ENCODE measurements around the gene KRTAP2-3.
A peak's percentile ranks its signal among the peaks of the same experiment; 100 is the strongest.

Gene KRTAP2-3

GRCh38 chr17:41029633-41030245 lies 30.2 kb downstream of the KRTAP2-3 start, which contains the start of gene KRTAP1-4:
Gene KRTAP1-4, minus strand, starts transcription at chr17:41030195. Its CDS starts 117 bp downstream, at chr17:41030078.
- no peak for DNase-seq (ENCODE audit: low spot score)

- DNase-seq (ENCODE audit: low spot score): peak; percentile 14
Measured at GRCh38 chr17:41026715-41027471, 33.0 kb downstream of the KRTAP2-3 start, which contains the start of gene KRTAP1-5. Gene KRTAP1-5, minus strand, starts transcription at chr17:41027208. Its CDS starts 53 bp downstream, at chr17:41027155.

GRCh38 chr17:41024697-41025096 lies 35.2 kb downstream of the KRTAP2-3 start:
- DNase-seq (ENCODE audit: low spot score): no peak

GRCh38 chr17:41020336-41020735 lies 39.6 kb downstream of the KRTAP2-3 start:
- DNase-seq (ENCODE audit: low spot score): no peak

- no peak for DNase-seq (ENCODE audit: low spot score)
Measured at GRCh38 chr17:41019415-41019814, 40.5 kb downstream of the KRTAP2-3 start.

- DNase-seq (ENCODE audit: low spot score): no peak
Measured at GRCh38 chr17:41018541-41018940, 41.4 kb downstream of the KRTAP2-3 start.

GRCh38 chr17:41016578-41017215 lies 43.2 kb downstream of the KRTAP2-3 start:
- no peak for DNase-seq (ENCODE audit: low spot score)

GRCh38 chr17:41015454-41015853 lies 44.5 kb downstream of the KRTAP2-3 start:
- no peak for DNase-seq (ENCODE audit: low spot score)

- no peak for DNase-seq (ENCODE audit: low spot score)
Measured at GRCh38 chr17:41013606-41014005, 46.3 kb downstream of the KRTAP2-3 start.

- DNase-seq (ENCODE audit: low spot score): peak; percentile 18
Measured at GRCh38 chr17:41013181-41013580, 46.7 kb downstream of the KRTAP2-3 start.

- no peak for DNase-seq (ENCODE audit: low spot score)
Measured at GRCh38 chr17:41012326-41013120, 47.4 kb downstream of the KRTAP2-3 start.

- DNase-seq (ENCODE audit: low spot score): no peak
Measured at GRCh38 chr17:41010441-41010840, 49.5 kb downstream of the KRTAP2-3 start.

- no peak for DNase-seq (ENCODE audit: low spot score)
Measured at GRCh38 chr17:41009936-41010335, 50.0 kb downstream of the KRTAP2-3 start.

GRCh38 chr17:41009301-41009760 lies 50.6 kb downstream of the KRTAP2-3 start:
- DNase-seq (ENCODE audit: low spot score): no peak

Measured in RKO (cell line).